GM10248 (cell line): ENCODE data around the gene ACVR2B.

Source experiments
- CTCF ChIA-PET: fragments of 300-600 bp; sonication (Branson Sonifier 250); formaldehyde crosslinking; extraction: SDS; loops from one replicate; lab custom pipeline; 2021; ENCODE audit warnings: antibody characterized with exemption; lab: Yijun Ruan, JAX
- POLR2A ChIA-PET: fragments of 350-650 bp; sonication (Branson Sonifier 250); formaldehyde crosslinking; extraction: SDS; loops from one replicate; lab custom pipeline; 2020; ENCODE audit warnings: antibody characterized with exemption; lab: Yijun Ruan, JAX
- DNase-seq: peaks from one replicate; pipeline ENCODE4 v3.0.0; 2012; ENCODE audit errors: extremely low spot score
- TF ChIP-seq, protein P1 (sequence below): IDR thresholded peaks from 2 replicates; pipeline ENCODE4 v1.5.1; 2012; ENCODE audit warnings: mild to moderate bottlenecking, low read depth; ENCODE audit errors: extremely low read depth, missing control alignments, control extremely low read depth

The ACVR2B gene

GRCh38 chr3:38474928-38475605 is 21.4 kb downstream of the ACVR2B start:
- DNase-seq: no peak
- POLR2A ChIA-PET: no interaction called here
- CTCF ChIA-PET: interaction anchor here (1.0 kb wide), 1 partner anchor 128 kb away, joined by 3 read pairs; the partner anchor contains the start of gene XYLB
- TF ChIP-seq, protein P1, sequence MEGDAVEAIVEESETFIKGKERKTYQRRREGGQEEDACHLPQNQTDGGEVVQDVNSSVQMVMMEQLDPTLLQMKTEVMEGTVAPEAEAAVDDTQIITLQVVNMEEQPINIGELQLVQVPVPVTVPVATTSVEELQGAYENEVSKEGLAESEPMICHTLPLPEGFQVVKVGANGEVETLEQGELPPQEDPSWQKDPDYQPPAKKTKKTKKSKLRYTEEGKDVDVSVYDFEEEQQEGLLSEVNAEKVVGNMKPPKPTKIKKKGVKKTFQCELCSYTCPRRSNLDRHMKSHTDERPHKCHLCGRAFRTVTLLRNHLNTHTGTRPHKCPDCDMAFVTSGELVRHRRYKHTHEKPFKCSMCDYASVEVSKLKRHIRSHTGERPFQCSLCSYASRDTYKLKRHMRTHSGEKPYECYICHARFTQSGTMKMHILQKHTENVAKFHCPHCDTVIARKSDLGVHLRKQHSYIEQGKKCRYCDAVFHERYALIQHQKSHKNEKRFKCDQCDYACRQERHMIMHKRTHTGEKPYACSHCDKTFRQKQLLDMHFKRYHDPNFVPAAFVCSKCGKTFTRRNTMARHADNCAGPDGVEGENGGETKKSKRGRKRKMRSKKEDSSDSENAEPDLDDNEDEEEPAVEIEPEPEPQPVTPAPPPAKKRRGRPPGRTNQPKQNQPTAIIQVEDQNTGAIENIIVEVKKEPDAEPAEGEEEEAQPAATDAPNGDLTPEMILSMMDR: no peak

GRCh38 chr3:38475716-38476115 is 22.0 kb downstream of the ACVR2B start:
- CTCF ChIA-PET: interaction anchor here (1.0 kb wide), 1 partner anchor 129 kb away, joined by 3 read pairs; the partner anchor contains the start of gene XYLB
- POLR2A ChIA-PET: no interaction called here
- DNase-seq: no peak
- TF ChIP-seq, protein P1: no peak

- TF ChIP-seq, protein P1: no peak
- DNase-seq: no peak
- CTCF ChIA-PET: no interaction called here
- POLR2A ChIA-PET: no interaction called here
Observed at GRCh38 chr3:38476157-38476756, 22.6 kb downstream of the ACVR2B start.

DNA sequence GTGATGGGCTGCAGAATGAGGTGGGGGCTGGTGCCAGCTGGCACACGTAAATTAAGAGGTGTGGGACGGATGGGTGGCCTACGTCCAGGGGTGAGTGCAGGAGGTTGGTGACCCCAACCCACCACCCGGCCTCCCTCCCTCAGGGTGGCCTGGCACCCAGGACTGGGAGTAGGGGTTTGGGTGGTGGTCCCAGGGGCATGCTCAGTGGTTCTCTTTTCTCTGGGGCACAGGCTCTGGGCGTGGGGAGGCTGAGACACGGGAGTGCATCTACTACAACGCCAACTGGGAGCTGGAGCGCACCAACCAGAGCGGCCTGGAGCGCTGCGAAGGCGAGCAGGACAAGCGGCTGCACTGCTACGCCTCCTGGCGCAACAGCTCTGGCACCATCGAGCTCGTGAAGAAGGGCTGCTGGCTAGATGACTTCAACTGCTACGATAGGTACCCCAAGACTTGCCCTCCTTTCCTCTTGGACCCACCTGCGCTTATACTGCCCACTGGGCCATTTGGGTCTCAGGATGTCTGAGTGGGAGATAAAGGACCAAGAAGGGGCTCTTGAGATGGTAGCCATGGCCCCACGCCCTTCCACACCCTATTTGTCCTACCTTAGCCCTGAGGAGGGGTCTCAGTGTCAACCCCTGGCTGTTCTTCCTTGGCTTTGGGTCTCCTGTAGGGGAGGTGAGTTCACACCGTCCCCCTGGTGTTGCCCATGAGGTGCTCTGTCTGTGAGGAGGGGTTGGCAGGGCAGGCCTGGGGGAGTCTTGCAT is 23.5 kb downstream of the ACVR2B start:
- TF ChIP-seq, protein P1: no peak
- ChIA-PET CTCF (no interaction called here), POLR2A (no interaction called here)
- DNase-seq: no peak

DNA sequence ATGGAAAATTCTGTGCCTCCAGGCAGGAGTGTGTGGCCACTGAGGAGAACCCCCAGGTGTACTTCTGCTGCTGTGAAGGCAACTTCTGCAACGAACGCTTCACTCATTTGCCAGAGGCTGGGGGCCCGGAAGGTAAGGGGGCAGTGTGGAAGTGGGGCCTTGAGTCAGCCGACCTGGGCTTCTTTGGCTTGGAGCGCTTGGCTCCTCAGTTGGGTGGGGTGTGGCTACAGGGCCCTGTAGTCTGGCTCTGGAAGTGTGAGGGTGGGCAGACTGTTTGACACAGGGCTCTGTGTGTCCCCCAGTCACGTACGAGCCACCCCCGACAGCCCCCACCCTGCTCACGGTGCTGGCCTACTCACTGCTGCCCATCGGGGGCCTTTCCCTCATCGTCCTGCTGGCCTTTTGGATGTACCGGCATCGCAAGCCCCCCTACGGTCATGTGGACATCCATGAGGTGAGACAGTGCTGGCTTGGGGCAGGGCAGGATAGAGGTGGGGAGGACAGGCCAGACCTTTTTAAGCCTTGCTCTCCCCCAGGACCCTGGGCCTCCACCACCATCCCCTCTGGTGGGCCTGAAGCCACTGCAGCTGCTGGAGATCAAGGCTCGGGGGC is 24.3 kb downstream of the ACVR2B start:
- ChIA-PET CTCF (interaction anchor here (1.0 to 3.7 kb wide), 5 partner anchors 14 to 503 kb away, joined by 3 to 43 read pairs (median 3); partner anchors contain the start of gene XYLB), POLR2A (no interaction called here)
- DNase-seq: no peak

More for the DNA sequence above, 24.3 kb downstream of the ACVR2B start:
- TF ChIP-seq, protein P1: no peak
